Loucy (cell line): Measurements from ENCODE around the gene ZNF30.

Experiments
- EZH2phosphoT487 ChIP-seq: fragments of 200-600 bp; IDR thresholded peaks from 2 replicates; pipeline ENCODE4 v1.6.1; 2018; ENCODE audit warnings: antibody characterized with exemption, mild to moderate bottlenecking, moderate library complexity, borderline replicate concordance
- TF ChIP-seq, protein P1 (sequence below): fragments of 200-600 bp; sonication (generic); conservative IDR thresholded peaks from 2 replicates; pipeline ENCODE4 v1.5.1; 2014; ENCODE audit warnings: mild to moderate bottlenecking, antibody characterized with exemption, low read length

DNA sequence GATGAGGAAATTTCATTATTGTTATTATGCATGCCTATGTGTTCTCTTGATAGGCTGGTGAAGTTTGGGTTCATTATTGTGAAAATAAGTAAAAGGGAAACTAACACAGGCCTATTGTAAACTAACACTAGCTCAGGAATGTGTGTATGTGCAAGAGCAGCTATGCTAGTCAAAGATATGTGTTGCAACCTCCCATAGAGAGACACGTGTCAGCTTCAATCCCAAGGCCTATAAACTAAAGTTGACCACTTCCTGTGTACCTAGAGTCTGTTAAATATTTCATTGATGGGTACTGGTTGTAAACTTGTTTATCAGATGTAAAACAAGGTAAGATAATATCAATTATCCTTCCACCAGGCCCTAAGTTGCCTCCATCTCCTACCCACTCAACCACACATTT is 44.7 kb upstream of the ZNF30 start:
- TF ChIP-seq, protein P1, sequence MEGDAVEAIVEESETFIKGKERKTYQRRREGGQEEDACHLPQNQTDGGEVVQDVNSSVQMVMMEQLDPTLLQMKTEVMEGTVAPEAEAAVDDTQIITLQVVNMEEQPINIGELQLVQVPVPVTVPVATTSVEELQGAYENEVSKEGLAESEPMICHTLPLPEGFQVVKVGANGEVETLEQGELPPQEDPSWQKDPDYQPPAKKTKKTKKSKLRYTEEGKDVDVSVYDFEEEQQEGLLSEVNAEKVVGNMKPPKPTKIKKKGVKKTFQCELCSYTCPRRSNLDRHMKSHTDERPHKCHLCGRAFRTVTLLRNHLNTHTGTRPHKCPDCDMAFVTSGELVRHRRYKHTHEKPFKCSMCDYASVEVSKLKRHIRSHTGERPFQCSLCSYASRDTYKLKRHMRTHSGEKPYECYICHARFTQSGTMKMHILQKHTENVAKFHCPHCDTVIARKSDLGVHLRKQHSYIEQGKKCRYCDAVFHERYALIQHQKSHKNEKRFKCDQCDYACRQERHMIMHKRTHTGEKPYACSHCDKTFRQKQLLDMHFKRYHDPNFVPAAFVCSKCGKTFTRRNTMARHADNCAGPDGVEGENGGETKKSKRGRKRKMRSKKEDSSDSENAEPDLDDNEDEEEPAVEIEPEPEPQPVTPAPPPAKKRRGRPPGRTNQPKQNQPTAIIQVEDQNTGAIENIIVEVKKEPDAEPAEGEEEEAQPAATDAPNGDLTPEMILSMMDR: no peak
- no peak for TF ChIP-seq EZH2phosphoT487
